ENCODE measurements around the gene ID3.

ID3 gene

DNA sequence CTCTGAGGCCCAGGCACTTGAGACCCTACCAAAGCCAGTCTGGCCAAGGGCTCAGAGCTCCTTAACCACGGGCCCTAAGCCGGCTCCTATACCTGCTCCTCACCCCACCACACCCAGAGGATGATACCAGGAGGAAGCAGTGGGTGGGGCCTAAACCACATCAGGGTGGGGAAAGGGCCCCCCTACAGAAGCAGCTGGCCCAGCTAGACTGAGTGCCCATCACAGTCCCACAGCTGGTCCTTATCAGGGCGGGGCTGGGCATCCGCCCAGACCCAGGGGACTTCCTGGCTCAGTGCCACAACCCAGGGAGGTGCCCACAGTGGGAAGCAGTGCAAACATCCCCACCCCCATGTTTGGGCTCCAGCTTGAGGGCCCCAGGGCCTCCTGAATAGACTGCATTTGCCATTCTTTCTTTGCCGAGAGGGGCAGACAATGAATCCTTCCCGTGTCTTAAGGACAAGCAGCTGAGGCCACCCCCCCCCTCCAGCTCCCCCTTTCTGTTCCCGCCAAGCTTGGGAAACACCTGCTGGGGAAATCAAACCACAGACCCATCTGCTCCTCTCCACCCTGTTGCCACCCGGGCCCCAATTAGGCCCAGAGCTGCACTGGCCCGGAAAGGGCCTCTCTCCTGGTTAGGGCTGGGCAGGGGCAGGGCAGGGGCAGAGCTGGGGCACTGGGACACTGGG is 34.4 kb downstream of the ID3 start:
- DNase-seq: peak; percentile 18

DNA sequence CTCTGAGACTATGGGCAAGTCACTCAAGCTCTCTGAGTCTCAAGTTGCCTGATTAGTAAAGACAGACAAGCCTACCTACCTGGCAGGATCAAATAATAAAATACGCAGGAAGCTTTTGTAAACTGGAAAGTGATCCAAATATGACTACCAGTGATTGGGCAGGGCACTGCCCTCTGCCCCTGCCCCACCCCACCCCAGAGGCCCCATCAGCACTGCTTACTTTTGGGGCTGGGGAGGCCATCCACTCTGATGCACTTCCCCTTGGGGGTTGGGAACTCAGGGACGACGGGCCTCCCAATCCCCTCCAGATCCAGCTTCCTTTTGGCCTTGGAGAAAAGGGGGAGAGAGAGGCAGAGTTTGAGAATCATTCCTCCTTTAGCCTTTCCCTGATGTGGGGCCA is 35.1 kb downstream of the ID3 start:
- DNase-seq: no peak

- no peak for DNase-seq
Observed at GRCh38 chr1:23522244-23522982, 36.9 kb downstream of the ID3 start.

- DNase-seq: no peak
Observed at GRCh38 chr1:23521588-23521987, 37.7 kb downstream of the ID3 start.

GRCh38 chr1:23517581-23517980 is 41.7 kb downstream of the ID3 start:
- no peak for DNase-seq

DNA sequence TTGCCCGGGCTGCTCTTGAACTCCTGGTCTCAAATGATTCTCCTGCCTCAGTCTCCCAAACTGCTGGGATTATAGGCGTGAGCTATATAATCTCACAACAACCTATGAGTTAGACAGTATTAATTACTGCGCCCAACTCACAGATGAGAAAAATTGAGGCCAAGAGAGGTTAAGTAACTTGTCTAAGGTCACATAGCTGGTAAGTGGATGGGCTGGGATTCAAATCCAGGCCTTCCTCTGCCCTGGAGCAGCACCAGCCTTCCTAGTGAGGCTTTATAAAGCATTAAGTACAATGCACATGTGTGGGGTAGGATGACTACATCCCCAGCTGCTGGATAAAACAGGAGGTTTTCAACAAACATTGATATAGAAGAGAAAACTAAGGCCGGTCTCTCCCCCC is 43.4 kb downstream of the ID3 start:
- no peak for DNase-seq

DNA sequence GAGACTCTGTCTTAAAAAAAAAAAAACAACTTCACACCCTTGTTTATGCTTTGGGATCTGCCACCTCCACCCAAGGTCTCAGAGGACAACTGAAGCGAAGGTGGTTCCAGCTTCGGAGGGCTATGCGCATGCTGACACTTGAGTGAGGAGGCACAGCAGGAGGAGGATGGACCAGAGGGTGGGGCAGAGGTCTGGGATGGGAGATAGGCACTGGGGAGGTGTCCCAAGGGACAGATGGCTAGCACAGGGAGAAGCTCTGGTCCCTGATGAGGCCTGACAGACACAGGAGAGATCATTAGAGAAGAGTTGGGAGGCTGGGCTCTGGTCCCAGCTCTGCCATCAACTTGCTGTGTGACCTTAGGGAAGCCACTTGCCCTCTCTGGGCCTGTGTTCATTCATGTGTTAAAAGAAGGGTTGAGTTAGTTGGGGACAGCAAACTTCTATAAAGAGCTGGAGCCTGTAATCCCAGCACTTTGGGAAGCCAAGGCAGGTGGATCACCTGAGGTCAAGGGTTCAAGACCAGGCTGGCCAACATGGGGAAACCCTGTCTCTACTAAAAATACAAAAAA is 45.1 kb downstream of the ID3 start:
- DNase-seq: no peak

DNA sequence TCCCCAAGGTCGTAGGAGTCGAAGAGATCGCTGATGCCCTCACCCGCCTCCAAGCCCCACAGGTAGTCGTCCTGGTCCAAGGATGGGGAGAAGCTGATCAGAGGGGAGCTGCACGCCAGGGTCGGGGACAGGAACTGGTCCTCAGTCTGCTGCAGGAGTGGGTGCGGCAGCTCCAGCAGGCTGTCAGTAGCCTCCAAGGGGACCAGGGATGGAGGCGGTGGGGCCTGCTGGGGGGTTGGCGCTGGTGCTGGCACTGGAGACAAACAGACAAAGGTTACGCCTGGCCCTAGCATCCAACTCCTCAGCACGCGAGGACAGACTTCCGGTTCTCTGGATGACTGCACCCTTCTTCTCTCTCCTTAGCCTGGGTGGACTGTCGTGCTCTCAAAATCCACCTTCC is 49.4 kb downstream of the ID3 start:
- no peak for DNase-seq
